ENCODE results near the gene OGFOD2. TPM values are rescaled to one million over a fixed set of nuclear protein-coding genes. Genes with fewer than 3 reads are reported as not detected.

OGFOD2 gene
- total RNA-seq, 1 donor from 2014 or later: 19.5 TPM

GRCh38 chr12:122976648-122976975 lies 1.6 kb downstream of the OGFOD2 start:
- TF ChIP-seq, protein P1, sequence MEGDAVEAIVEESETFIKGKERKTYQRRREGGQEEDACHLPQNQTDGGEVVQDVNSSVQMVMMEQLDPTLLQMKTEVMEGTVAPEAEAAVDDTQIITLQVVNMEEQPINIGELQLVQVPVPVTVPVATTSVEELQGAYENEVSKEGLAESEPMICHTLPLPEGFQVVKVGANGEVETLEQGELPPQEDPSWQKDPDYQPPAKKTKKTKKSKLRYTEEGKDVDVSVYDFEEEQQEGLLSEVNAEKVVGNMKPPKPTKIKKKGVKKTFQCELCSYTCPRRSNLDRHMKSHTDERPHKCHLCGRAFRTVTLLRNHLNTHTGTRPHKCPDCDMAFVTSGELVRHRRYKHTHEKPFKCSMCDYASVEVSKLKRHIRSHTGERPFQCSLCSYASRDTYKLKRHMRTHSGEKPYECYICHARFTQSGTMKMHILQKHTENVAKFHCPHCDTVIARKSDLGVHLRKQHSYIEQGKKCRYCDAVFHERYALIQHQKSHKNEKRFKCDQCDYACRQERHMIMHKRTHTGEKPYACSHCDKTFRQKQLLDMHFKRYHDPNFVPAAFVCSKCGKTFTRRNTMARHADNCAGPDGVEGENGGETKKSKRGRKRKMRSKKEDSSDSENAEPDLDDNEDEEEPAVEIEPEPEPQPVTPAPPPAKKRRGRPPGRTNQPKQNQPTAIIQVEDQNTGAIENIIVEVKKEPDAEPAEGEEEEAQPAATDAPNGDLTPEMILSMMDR (IDR thresholded peaks at IDR 0.05): no peak
- Histone ChIP-seq H3K36me3 (peaks cover 13% of the 10 kb centered on the region), H3K27ac (no peak overlapping the region), H3K27me3 (ENCODE audit: low read depth) (no peaks in the 10 kb centered on the region), H3K4me3 (peak overlapping the region; percentile 97), H3K4me1 (peaks cover 54% of the 10 kb centered on the region), H3K9me3 (no peaks in the 10 kb centered on the region)
- no peak for DNase-seq
- intact Hi-C loops (cut with DNase I): no loop called here
- no peak for ATAC-seq

DNA sequence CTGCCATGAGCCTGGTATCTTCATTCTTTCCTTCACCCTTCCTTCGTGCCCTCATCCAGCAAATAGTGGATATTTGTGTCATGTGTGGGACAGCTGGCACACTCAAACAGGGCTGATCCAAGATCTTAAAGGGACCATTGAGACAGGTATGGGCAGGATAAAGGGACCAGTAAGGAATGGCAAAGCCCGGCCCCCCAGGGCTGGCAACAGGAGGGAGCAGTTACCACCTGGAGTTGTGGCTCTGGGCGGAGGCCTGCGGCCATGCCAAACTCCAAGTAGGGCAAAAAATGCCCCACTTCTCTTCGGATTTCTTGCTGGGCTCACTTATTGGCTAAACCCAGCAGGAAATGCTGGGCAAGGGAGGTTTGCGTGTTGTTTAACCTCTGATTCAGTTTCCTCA lies 2.1 kb downstream of the OGFOD2 start:
- H3K9me3 ChIP-seq: no peaks in the 10 kb centered on the region
- no peak overlapping the region for H3K4me3 ChIP-seq
- no peak overlapping the region for H3K27ac ChIP-seq
- DNase-seq: no peak
- peaks cover 60% of the 10 kb centered on the region for H3K4me1 ChIP-seq
- H3K27me3 ChIP-seq (ENCODE audit: low read depth): no peaks in the 10 kb centered on the region
- ATAC-seq: no peak
- TF ChIP-seq, protein P1 (IDR thresholded peaks at IDR 0.05): no peak
- intact Hi-C loops (cut with DNase I): no loop called here
- peaks cover 19% of the 10 kb centered on the region for H3K36me3 ChIP-seq

- H3K27me3 ChIP-seq (ENCODE audit: low read depth): no peaks in the 10 kb centered on the region
- TF ChIP-seq, protein P1 (IDR thresholded peaks at IDR 0.05): no peak
- intact Hi-C loops (cut with DNase I): no loop called here
- H3K27ac ChIP-seq: no peak overlapping the region
- no peak overlapping the region for H3K4me3 ChIP-seq
- H3K4me1 ChIP-seq: peaks cover 66% of the 10 kb centered on the region
- ATAC-seq (no peak), DNase-seq (no peak)
- no peaks in the 10 kb centered on the region for H3K9me3 ChIP-seq
- peaks cover 25% of the 10 kb centered on the region for H3K36me3 ChIP-seq
These were observed 2.8 kb downstream of the OGFOD2 start for GRCh38 chr12:122977655-122978392.

- TF ChIP-seq, protein P1 (IDR thresholded peaks at IDR 0.05): no peak
- Histone ChIP-seq H3K9me3 (no peaks in the 10 kb centered on the region), H3K27me3 (ENCODE audit: low read depth) (no peaks in the 10 kb centered on the region), H3K36me3 (peaks cover 29% of the 10 kb centered on the region), H3K4me3 (no peak overlapping the region), H3K27ac (no peak overlapping the region), H3K4me1 (peaks cover 73% of the 10 kb centered on the region)
- DNase-seq: no peak
- no peak for ATAC-seq
- intact Hi-C loops (cut with DNase I): no loop called here
These were observed 3.5 kb downstream of the OGFOD2 start for GRCh38 chr12:122978507-122978955.

DNA sequence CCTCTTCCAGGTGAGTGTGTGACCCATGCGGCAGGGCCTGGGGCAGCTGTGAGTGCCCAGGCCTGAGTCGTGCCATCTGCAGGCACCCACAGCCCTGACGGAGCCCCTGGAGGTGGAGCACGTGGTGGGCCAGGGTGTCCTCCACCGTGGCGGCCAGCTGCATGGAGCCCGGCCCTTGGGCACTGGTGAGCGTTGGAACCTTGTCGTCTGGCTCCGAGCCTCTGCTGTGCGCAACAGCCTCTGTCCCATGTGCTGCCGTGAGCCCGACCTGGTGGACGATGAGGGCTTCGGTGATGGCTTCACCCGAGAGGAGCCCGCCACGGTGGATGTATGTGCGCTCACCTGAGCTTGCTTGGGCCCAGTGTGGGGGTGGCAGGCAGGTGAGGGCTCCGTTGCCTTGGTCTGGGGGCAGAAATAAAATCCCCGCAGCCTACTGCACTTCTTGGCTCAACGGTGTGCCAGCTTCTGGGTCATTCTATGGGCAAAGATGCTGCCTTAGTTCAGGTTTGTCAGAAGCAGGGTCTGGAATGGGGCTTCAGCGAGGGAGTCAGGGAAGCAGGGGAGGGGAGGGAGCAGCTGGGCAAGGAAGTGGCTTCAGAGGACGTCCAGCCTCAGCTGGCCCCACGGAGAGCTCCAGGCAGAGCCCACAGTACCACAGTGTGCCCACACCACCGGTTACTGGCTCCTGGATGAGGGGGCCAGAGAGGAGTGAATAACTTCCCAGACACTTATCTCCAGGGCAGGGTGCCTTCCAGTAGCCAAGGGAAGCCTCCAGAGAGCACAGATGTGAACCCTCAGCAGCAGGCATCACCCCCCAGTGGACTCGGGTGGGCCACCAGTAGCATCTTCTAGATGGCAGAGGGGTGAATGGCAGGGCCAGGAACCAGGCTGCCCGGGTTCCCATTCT lies 4.2 kb downstream of the OGFOD2 start:
- TF ChIP-seq, protein P1 (IDR thresholded peaks at IDR 0.05): no peak
- intact Hi-C loops (cut with DNase I): no loop called here
- ATAC-seq (no peak), DNase-seq (no peak)
- peaks cover 74% of the 10 kb centered on the region for H3K4me1 ChIP-seq
- H3K27me3 ChIP-seq (ENCODE audit: low read depth): no peaks in the 10 kb centered on the region
- H3K27ac ChIP-seq: no peak overlapping the region
- peak overlapping the region; percentile 97 for H3K4me3 ChIP-seq
- H3K9me3 ChIP-seq: no peaks in the 10 kb centered on the region
- peaks cover 29% of the 10 kb centered on the region for H3K36me3 ChIP-seq
